Measurements from ENCODE around the gene ATP6V1B1. TPM values are rescaled to one million over a fixed set of nuclear protein-coding genes. Genes with fewer than 3 reads are reported as not detected.

The ATP6V1B1 gene
- total RNA-seq, 2 donors from 2014 or later = not detected

DNA sequence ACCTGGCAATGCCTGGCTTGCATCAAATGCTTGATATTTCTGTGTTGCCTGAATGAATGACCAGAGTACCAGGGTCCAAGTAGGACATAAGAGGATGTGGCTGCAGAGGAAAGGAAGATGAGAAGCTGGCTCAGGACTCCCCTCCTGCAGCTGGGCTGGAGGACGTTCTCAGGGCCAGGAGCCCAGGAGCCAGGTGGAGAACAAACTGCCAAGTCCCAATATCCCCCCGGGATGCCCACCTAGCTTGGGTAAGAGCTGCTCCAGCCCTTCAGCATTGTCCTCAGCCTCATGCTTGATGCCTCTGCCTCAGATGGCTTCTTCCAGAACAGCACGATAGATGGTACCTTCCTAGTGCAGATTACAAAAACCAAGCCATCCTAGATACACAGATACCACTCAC, 8.6 kb upstream of the ATP6V1B1 start:
- Histone ChIP-seq H3K27me3 (ENCODE audit: control insufficient read depth, insufficient read depth, low read length, poor library complexity, severe bottlenecking) (no peaks in the 10 kb centered on the region), H3K9me3 (ENCODE audit: control insufficient read depth, low read length) (no peaks in the 10 kb centered on the region), H3K9ac (ENCODE audit: extremely low read depth, low read length, poor library complexity, severe bottlenecking) (no peak overlapping the region), H3K36me3 (ENCODE audit: control insufficient read depth, insufficient read depth, low read length) (no peaks in the 10 kb centered on the region), H3K27ac (ENCODE audit: low read depth, low read length) (no peak overlapping the region), H3K4me3 (ENCODE audit: low read length) (no peak overlapping the region), H3K4me1 (ENCODE audit: control insufficient read depth, insufficient read depth, low read length) (no peaks in the 10 kb centered on the region)
- peak; percentile 14 for DNase-seq
- peaks cover 11% of the 10 kb centered on the region for H3K4me1 Mint-ChIP-seq
- no peaks in the 10 kb centered on the region for H3K9me3 Mint-ChIP-seq
- no peak overlapping the region for H3K4me3 Mint-ChIP-seq
- no peak for TF ChIP-seq CTCF (conservative IDR thresholded peaks at IDR 0.05)
- peaks cover 61% of the 10 kb centered on the region for H3K27me3 Mint-ChIP-seq (ENCODE audit: insufficient read depth)
- no peaks in the 10 kb centered on the region for H3K36me3 Mint-ChIP-seq (ENCODE audit: low read depth)
- no peak overlapping the region for H3K27ac Mint-ChIP-seq
- WGBS, 2 experiments (ENCODE audit: insufficient coverage in 1 of 2, insufficient read length in 1 of 2) = 86 to 100% methylated on average over 1 to 3 of the region's 3 CpGs

DNA sequence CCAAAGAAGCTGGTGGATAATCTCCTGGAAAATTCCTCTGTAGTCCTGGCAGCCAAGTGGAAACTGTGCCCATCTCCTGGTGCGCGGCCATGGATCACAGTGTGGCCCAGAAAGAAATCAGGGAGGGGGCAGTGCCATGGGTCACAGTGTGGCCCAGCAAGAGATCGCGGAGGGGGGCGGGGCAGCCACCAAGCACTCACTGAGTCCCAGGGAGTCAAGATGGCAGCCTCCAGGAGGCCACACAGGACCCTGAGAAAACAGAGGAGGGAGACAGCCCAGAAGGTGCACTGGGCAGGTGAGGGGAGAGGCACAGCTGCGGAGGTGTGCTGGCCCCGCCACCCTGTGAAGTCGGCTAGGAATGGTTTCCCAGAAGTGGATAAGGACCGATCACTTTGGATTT, 8.1 kb upstream of the ATP6V1B1 start:
- peaks cover 8% of the 10 kb centered on the region for H3K4me1 Mint-ChIP-seq
- Histone ChIP-seq H3K4me3 (ENCODE audit: low read length) (no peak overlapping the region), H3K27me3 (ENCODE audit: control insufficient read depth, insufficient read depth, low read length, poor library complexity, severe bottlenecking) (no peaks in the 10 kb centered on the region), H3K9ac (ENCODE audit: extremely low read depth, low read length, poor library complexity, severe bottlenecking) (no peak overlapping the region), H3K9me3 (ENCODE audit: control insufficient read depth, low read length) (no peaks in the 10 kb centered on the region), H3K27ac (ENCODE audit: low read depth, low read length) (no peak overlapping the region), H3K4me1 (ENCODE audit: control insufficient read depth, insufficient read depth, low read length) (no peaks in the 10 kb centered on the region), H3K36me3 (ENCODE audit: control insufficient read depth, insufficient read depth, low read length) (no peaks in the 10 kb centered on the region)
- peaks cover 62% of the 10 kb centered on the region for H3K27me3 Mint-ChIP-seq (ENCODE audit: insufficient read depth)
- no peaks in the 10 kb centered on the region for H3K9me3 Mint-ChIP-seq
- DNase-seq = peak; percentile 20
- WGBS, 2 experiments (ENCODE audit: insufficient coverage in 1 of 2, insufficient read length in 1 of 2) = 81 to 89% methylated on average over 6 to 9 of the region's 9 CpGs
- no peak overlapping the region for H3K27ac Mint-ChIP-seq
- no peak for TF ChIP-seq CTCF (conservative IDR thresholded peaks at IDR 0.05)
- H3K4me3 Mint-ChIP-seq = no peak overlapping the region
- no peaks in the 10 kb centered on the region for H3K36me3 Mint-ChIP-seq (ENCODE audit: low read depth)

DNA sequence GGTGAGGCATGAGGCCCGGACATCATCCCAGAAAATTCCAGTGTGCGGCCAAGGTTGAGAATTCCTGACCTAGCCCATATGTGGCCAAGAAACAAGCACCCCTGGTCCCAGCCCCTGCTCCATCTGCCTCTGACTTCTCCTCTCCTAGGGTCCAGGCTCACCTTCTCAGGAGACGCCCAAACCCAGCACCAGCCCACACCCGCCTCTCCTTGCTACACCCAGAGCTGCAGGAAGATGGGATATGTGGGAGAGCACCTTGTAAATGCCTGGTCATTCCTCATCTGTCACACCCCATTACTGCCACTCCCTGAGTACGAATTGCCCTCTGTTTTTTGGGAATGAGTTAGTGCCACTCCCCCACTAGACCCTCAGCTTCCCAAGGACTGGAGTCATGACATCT, 7.3 kb upstream of the ATP6V1B1 start:
- no peak overlapping the region for H3K27ac Mint-ChIP-seq
- Histone ChIP-seq H3K9me3 (ENCODE audit: control insufficient read depth, low read length) (no peaks in the 10 kb centered on the region), H3K27me3 (ENCODE audit: control insufficient read depth, insufficient read depth, low read length, poor library complexity, severe bottlenecking) (no peaks in the 10 kb centered on the region), H3K27ac (ENCODE audit: low read depth, low read length) (no peak overlapping the region), H3K4me1 (ENCODE audit: control insufficient read depth, insufficient read depth, low read length) (no peaks in the 10 kb centered on the region), H3K9ac (ENCODE audit: extremely low read depth, low read length, poor library complexity, severe bottlenecking) (no peak overlapping the region), H3K36me3 (ENCODE audit: control insufficient read depth, insufficient read depth, low read length) (no peaks in the 10 kb centered on the region), H3K4me3 (ENCODE audit: low read length) (no peak overlapping the region)
- no peaks in the 10 kb centered on the region for H3K9me3 Mint-ChIP-seq
- H3K4me3 Mint-ChIP-seq = no peak overlapping the region
- peak; percentile 24 for DNase-seq
- peaks cover 2% of the 10 kb centered on the region for H3K4me1 Mint-ChIP-seq
- H3K27me3 Mint-ChIP-seq (ENCODE audit: insufficient read depth) = peaks cover 66% of the 10 kb centered on the region
- no peaks in the 10 kb centered on the region for H3K36me3 Mint-ChIP-seq (ENCODE audit: low read depth)
- no peak for TF ChIP-seq CTCF (conservative IDR thresholded peaks at IDR 0.05)
- WGBS, 2 experiments (ENCODE audit: insufficient coverage in 1 of 2, insufficient read length in 1 of 2) = 88% methylated on average over 5 of the region's 5 CpGs; no CpG with 5 or more reads in 1 of the 2 experiments
